GM23338 (cell line): ENCODE data around the gene PTPN13.

ENCODE experiments used
- CREB1 ChIP-seq: fragments of 250-450 bp; sonication (Bioruptor Pico); IDR thresholded peaks from 2 replicates; pipeline ENCODE4 v1.5.0; 2020; ENCODE audit warnings: low read depth, mild to moderate bottlenecking, moderate library complexity
- CTCF ChIP-seq, 2 experiments: fragments of 200-600 bp in 1 of 2; sonication (generic) in 1 of 2; conservative IDR thresholded peaks; 2 replicates each; pipeline versions ENCODE4 v1.5.1 to v1.6.1; 2016 to 2017; ENCODE audit warnings: antibody characterized with exemption in 2 of 2, low read depth in 2 of 2, mild to moderate bottlenecking in 2 of 2, moderate library complexity in 1 of 2
- ETS1 ChIP-seq: IDR thresholded peaks from 2 replicates; pipeline ENCODE4 v1.6.1; 2016; ENCODE audit warnings: antibody characterized with exemption
- EZH2 ChIP-seq: fragments of 200-600 bp; sonication (generic); IDR thresholded peaks from one replicate; pipeline ENCODE4 v1.8.0; 2017; ENCODE audit warnings: antibody characterized with exemption, mild to moderate bottlenecking, low read depth; ENCODE audit not compliant: unreplicated experiment
- EZH2phosphoT487 ChIP-seq: fragments of 200-600 bp; sonication (generic); IDR thresholded peaks from one replicate; pipeline ENCODE4 v1.8.1; 2018; ENCODE audit warnings: antibody characterized with exemption; ENCODE audit not compliant: unreplicated experiment
- JUNB ChIP-seq: IDR thresholded peaks from one replicate; pipeline ENCODE4 v1.6.1; 2016; ENCODE audit warnings: antibody characterized with exemption; ENCODE audit not compliant: unreplicated experiment
- NANOG ChIP-seq: IDR thresholded peaks from 2 replicates; pipeline ENCODE4 v1.6.1; 2016; ENCODE audit warnings: antibody characterized with exemption, borderline replicate concordance
- POLR2AphosphoS5 ChIP-seq: IDR thresholded peaks from 2 replicates; pipeline ENCODE4 v1.6.1; 2016; ENCODE audit warnings: antibody characterized with exemption, low read depth
- ZNF114 ChIP-seq: fragments of 250-450 bp; sonication (Bioruptor Pico); IDR thresholded peaks from 2 replicates; pipeline ENCODE4 v1.5.0; 2020; ENCODE audit warnings: mild to moderate bottlenecking, moderate library complexity
- ZNF331 ChIP-seq: fragments of 250-450 bp; sonication (Bioruptor Pico); IDR thresholded peaks from 2 replicates; pipeline ENCODE4 v1.5.0; 2020; ENCODE audit warnings: low read depth, mild to moderate bottlenecking, moderate library complexity
- TF ChIP-seq, protein P1 (sequence below): IDR thresholded peaks from one replicate; pipeline ENCODE4 v1.6.1; 2018; ENCODE audit warnings: antibody characterized with exemption; ENCODE audit not compliant: unreplicated experiment
- TF ChIP-seq, protein P2 (sequence below): fragments of 250-450 bp; sonication (Bioruptor Pico); IDR thresholded peaks from 2 replicates; pipeline ENCODE4 v1.5.0; 2020; ENCODE audit warnings: mild to moderate bottlenecking, moderate library complexity

- TF ChIP-seq CTCF (conservative IDR thresholded peaks at IDR 0.05; ENCODE audit: low read depth in 2 of 2), result no peak
- no peak for TF ChIP-seq EZH2
- no peak for TF ChIP-seq POLR2AphosphoS5
- TF ChIP-seq, protein P1, sequence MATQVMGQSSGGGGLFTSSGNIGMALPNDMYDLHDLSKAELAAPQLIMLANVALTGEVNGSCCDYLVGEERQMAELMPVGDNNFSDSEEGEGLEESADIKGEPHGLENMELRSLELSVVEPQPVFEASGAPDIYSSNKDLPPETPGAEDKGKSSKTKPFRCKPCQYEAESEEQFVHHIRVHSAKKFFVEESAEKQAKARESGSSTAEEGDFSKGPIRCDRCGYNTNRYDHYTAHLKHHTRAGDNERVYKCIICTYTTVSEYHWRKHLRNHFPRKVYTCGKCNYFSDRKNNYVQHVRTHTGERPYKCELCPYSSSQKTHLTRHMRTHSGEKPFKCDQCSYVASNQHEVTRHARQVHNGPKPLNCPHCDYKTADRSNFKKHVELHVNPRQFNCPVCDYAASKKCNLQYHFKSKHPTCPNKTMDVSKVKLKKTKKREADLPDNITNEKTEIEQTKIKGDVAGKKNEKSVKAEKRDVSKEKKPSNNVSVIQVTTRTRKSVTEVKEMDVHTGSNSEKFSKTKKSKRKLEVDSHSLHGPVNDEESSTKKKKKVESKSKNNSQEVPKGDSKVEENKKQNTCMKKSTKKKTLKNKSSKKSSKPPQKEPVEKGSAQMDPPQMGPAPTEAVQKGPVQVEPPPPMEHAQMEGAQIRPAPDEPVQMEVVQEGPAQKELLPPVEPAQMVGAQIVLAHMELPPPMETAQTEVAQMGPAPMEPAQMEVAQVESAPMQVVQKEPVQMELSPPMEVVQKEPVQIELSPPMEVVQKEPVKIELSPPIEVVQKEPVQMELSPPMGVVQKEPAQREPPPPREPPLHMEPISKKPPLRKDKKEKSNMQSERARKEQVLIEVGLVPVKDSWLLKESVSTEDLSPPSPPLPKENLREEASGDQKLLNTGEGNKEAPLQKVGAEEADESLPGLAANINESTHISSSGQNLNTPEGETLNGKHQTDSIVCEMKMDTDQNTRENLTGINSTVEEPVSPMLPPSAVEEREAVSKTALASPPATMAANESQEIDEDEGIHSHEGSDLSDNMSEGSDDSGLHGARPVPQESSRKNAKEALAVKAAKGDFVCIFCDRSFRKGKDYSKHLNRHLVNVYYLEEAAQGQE, result no peak
- TF ChIP-seq NANOG, result no peak
- TF ChIP-seq JUNB, result no peak
- TF ChIP-seq EZH2phosphoT487, result no peak
- no peak for TF ChIP-seq CREB1 (CRISPR knock-in tag)
- TF ChIP-seq ETS1, result no peak
- TF ChIP-seq ZNF114 (CRISPR knock-in tag), result no peak
- TF ChIP-seq, protein P2, sequence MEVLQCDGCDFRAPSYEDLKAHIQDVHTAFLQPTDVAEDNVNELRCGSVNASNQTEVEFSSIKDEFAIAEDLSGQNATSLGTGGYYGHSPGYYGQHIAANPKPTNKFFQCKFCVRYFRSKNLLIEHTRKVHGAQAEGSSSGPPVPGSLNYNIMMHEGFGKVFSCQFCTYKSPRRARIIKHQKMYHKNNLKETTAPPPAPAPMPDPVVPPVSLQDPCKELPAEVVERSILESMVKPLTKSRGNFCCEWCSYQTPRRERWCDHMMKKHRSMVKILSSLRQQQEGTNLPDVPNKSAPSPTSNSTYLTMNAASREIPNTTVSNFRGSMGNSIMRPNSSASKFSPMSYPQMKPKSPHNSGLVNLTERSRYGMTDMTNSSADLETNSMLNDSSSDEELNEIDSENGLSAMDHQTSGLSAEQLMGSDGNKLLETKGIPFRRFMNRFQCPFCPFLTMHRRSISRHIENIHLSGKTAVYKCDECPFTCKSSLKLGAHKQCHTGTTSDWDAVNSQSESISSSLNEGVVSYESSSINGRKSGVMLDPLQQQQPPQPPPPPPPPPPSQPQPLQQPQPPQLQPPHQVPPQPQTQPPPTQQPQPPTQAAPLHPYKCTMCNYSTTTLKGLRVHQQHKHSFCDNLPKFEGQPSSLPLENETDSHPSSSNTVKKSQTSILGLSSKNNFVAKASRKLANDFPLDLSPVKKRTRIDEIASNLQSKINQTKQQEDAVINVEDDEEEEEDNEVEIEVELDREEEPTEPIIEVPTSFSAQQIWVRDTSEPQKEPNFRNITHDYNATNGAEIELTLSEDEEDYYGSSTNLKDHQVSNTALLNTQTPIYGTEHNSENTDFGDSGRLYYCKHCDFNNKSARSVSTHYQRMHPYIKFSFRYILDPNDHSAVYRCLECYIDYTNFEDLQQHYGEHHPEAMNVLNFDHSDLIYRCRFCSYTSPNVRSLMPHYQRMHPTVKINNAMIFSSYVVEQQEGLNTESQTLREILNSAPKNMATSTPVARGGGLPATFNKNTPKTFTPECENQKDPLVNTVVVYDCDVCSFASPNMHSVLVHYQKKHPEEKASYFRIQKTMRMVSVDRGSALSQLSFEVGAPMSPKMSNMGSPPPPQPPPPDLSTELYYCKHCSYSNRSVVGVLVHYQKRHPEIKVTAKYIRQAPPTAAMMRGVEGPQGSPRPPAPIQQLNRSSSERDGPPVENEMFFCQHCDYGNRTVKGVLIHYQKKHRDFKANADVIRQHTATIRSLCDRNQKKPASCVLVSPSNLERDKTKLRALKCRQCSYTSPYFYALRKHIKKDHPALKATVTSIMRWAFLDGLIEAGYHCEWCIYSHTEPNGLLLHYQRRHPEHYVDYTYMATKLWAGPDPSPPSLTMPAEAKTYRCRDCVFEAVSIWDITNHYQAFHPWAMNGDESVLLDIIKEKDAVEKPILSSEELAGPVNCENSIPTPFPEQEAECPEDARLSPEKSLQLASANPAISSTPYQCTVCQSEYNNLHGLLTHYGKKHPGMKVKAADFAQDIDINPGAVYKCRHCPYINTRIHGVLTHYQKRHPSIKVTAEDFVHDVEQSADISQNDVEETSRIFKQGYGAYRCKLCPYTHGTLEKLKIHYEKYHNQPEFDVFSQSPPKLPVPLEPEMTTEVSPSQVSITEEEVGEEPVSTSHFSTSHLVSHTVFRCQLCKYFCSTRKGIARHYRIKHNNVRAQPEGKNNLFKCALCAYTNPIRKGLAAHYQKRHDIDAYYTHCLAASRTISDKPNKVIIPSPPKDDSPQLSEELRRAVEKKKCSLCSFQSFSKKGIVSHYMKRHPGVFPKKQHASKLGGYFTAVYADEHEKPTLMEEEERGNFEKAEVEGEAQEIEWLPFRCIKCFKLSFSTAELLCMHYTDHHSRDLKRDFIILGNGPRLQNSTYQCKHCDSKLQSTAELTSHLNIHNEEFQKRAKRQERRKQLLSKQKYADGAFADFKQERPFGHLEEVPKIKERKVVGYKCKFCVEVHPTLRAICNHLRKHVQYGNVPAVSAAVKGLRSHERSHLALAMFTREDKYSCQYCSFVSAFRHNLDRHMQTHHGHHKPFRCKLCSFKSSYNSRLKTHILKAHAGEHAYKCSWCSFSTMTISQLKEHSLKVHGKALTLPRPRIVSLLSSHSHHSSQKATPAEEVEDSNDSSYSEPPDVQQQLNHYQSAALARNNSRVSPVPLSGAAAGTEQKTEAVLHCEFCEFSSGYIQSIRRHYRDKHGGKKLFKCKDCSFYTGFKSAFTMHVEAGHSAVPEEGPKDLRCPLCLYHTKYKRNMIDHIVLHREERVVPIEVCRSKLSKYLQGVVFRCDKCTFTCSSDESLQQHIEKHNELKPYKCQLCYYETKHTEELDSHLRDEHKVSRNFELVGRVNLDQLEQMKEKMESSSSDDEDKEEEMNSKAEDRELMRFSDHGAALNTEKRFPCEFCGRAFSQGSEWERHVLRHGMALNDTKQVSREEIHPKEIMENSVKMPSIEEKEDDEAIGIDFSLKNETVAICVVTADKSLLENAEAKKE (CRISPR knock-in tag), result no peak
- no peak for TF ChIP-seq ZNF331
Observed at GRCh38 chr4:86551387-86551786, 42.7 kb upstream of the PTPN13 start.
